Measurements from ENCODE around the gene YWHAH.

DNA sequence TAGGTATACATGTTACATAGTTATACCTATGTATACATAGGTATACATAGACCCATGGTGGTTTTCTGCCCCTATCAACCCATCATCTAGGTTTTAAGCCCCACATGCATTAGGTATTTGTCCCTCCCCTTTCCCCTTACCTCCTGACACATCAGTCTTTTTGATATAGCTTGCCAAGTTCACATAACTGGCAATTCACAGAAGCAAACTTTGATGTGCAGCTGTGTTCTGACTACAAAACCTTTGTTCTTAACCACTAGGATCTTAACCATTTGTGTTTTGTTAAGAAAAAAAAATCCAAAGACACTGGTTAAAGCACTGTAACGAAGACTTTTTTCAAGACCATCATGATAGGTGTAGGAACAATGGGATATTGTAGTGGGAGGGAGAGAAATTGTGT lies 55.8 kb downstream of the YWHAH start:
- TF ChIP-seq, protein P1, sequence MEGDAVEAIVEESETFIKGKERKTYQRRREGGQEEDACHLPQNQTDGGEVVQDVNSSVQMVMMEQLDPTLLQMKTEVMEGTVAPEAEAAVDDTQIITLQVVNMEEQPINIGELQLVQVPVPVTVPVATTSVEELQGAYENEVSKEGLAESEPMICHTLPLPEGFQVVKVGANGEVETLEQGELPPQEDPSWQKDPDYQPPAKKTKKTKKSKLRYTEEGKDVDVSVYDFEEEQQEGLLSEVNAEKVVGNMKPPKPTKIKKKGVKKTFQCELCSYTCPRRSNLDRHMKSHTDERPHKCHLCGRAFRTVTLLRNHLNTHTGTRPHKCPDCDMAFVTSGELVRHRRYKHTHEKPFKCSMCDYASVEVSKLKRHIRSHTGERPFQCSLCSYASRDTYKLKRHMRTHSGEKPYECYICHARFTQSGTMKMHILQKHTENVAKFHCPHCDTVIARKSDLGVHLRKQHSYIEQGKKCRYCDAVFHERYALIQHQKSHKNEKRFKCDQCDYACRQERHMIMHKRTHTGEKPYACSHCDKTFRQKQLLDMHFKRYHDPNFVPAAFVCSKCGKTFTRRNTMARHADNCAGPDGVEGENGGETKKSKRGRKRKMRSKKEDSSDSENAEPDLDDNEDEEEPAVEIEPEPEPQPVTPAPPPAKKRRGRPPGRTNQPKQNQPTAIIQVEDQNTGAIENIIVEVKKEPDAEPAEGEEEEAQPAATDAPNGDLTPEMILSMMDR (IDR thresholded peaks at IDR 0.05), result no peak
- TF ChIP-seq EZH2 (IDR thresholded peaks at IDR 0.05; ENCODE audit: borderline replicate concordance, insufficient read depth, low read depth, low read length, poor library complexity, severe bottlenecking), result no peak
